K562 (cell line): ENCODE results near the gene AGO4. TPM values are rescaled to one million over a fixed set of nuclear protein-coding genes. Genes with fewer than 3 reads are reported as not detected.

Experiments used
- ATAC-seq: fragments of 200-7000 bp; cut with Tn5 transposase; 3 replicates; pipeline ENCODE4 v1.9.1; 2020; ENCODE audit warnings: moderate library complexity
- BruUV-seq: library from RNA; stranded (reverse); fragments of 400-500 nt; replicated peaks from 2 replicates; lab custom pipeline; 2021; lab: Mats Ljungman, UMichigan
- CTCF ChIA-PET: fragments of 300-600 bp; formaldehyde crosslinking; extraction: SDS; loops from one replicate; lab custom pipeline; 2021; ENCODE audit warnings: low intra/inter-chr PET ratio; lab: Yijun Ruan, JAX
- POLR2A ChIA-PET: fragments of 300-600, 350-650 bp; sonication (Branson Sonifier 250); formaldehyde crosslinking; extraction: SDS; loops from one replicate; lab custom pipeline; 2021; ENCODE audit warnings: antibody characterized with exemption, inconsistent platforms; lab: Yijun Ruan, JAX
- DNase-seq, 4 experiments: peaks; one replicate each; pipeline versions ENCODE4 v3.0.0 to v3.0.0-alpha.2; 2011 to 2018; ENCODE audit warnings: low spot score in 3 of 4, mixed read lengths in 3 of 4; ENCODE audit errors: extremely low read depth in 1 of 4
- FAIRE-seq: peaks from 2 replicates; lab custom pipeline; 2011; peaks lifted over from hg19 to GRCh38; lab: Jason Lieb, UNC
- H2AFZ ChIP-seq: 2 replicates; pipeline ENCODE4 v1.6.0; 2011; ENCODE audit warnings: low read depth, low read length, control low read depth, inconsistent platforms
- H3K27ac ChIP-seq: fragments of 200-600 bp; 3 replicates; pipeline ENCODE4 v1.8.0; 2011; ENCODE audit warnings: low read depth, mild to moderate bottlenecking, control low read depth, inconsistent platforms, low read length, moderate library complexity, mixed read lengths; ENCODE audit errors: extremely low read depth
- H3K27me3 ChIP-seq, 2 experiments: fragments of 300-600 bp in 1 of 2; 2 replicates in 1 of 2; 3 replicates in 1 of 2; pipeline versions ENCODE4 v1.6.0 to v1.8.0; 2011; ENCODE audit warnings: inconsistent platforms in 2 of 2, low read length in 2 of 2, mild to moderate bottlenecking in 1 of 2, mixed read lengths in 1 of 2, moderate library complexity in 1 of 2; ENCODE audit not compliant: control insufficient read depth in 2 of 2, insufficient read depth in 2 of 2
- H3K36me3 ChIP-seq: fragments of 300-600 bp; 3 replicates; pipeline ENCODE4 v1.8.0; 2011; ENCODE audit warnings: mild to moderate bottlenecking, low read length, inconsistent platforms; ENCODE audit not compliant: control insufficient read depth, insufficient read depth
- H3K4me1 ChIP-seq, 2 experiments: fragments of 200-600 bp in 1 of 2; replicated peaks in 1 of 2; 2 replicates in 1 of 2; 3 replicates in 1 of 2; pipeline versions ENCODE4 v1.5.1 to v1.8.0; 2011; ENCODE audit warnings: inconsistent platforms in 2 of 2, low read length in 2 of 2, mild to moderate bottlenecking in 1 of 2, mixed read lengths in 1 of 2, moderate library complexity in 1 of 2; ENCODE audit not compliant: control insufficient read depth in 2 of 2, insufficient read depth in 2 of 2
- H3K4me2 ChIP-seq: 2 replicates; pipeline ENCODE4 v1.6.1; 2011; ENCODE audit warnings: low read length, control low read depth, inconsistent platforms, mixed read lengths; ENCODE audit not compliant: insufficient read depth
- H3K4me3 ChIP-seq: fragments of 200-600 bp; sonication (generic), shearing (Covaris generic); 2 replicates; pipeline ENCODE4 v1.5.1; 2016; ENCODE audit warnings: control low read depth, inconsistent platforms
- H3K79me2 ChIP-seq: fragments of 200-600 bp; 3 replicates; pipeline ENCODE4 v1.8.0; 2011; ENCODE audit warnings: low read length, inconsistent platforms; ENCODE audit not compliant: control insufficient read depth, insufficient read depth
- H3K9ac ChIP-seq, 2 experiments: 2 replicates each; pipeline versions ENCODE4 v1.6.0 to v1.6.1; 2011; ENCODE audit warnings: low read depth in 2 of 2, low read length in 2 of 2, control low read depth in 1 of 2, inconsistent platforms in 1 of 2, mild to moderate bottlenecking in 1 of 2, mixed read lengths in 1 of 2; ENCODE audit not compliant: insufficient read depth in 1 of 2
- H3K9me1 ChIP-seq: one replicate; pipeline ENCODE4 v1.6.0; 2011; ENCODE audit warnings: inconsistent platforms, mild to moderate bottlenecking, low read length, moderate library complexity; ENCODE audit not compliant: control insufficient read depth, insufficient read depth
- H3K9me3 ChIP-seq: replicated peaks from 2 replicates; pipeline ENCODE4 v1.5.1; 2011; ENCODE audit warnings: low read depth, low read length, inconsistent platforms; ENCODE audit not compliant: control insufficient read depth, insufficient read depth
- H4K20me1 ChIP-seq: replicated peaks from 2 replicates; pipeline ENCODE4 v1.6.1; 2011; ENCODE audit warnings: low read length, inconsistent platforms, mixed read lengths; ENCODE audit not compliant: control insufficient read depth, insufficient read depth
- DACH1 ChIP-seq: fragments of 450-650 bp; IDR thresholded peaks from 2 replicates; pipeline ENCODE4 v1.6.1; 2018; ENCODE audit not compliant: partially characterized antibody
- ETV5 ChIP-seq: sonication (generic); formaldehyde crosslinking; IDR thresholded peaks from 2 replicates; pipeline ENCODE4 v1.4.0; 2020; ENCODE audit warnings: low read depth, mild to moderate bottlenecking, missing genetic modification reagents
- KAT8 ChIP-seq: fragments of 450-650 bp; IDR thresholded peaks from 2 replicates; pipeline ENCODE4 v1.6.1; 2016; ENCODE audit warnings: low read depth, mild to moderate bottlenecking
- WGBS: fragments of 100-300 bp; shearing (Covaris generic); methylation state at CpG from one replicate; pipeline ENCODE4 v1.1.6; 2016; ENCODE audit warnings: low coverage, mixed read lengths; ENCODE audit not compliant: insufficient coverage; ENCODE audit errors: missing lambda C conversion rate; 5-methylcytosine and 5-hydroxymethylcytosine counted together
- in situ Hi-C: fragments of 300-500 bp; cut with MboI; formaldehyde crosslinking; loops from 4 replicates; pipeline ENCODE4 v1.15.0; 2018; ENCODE audit warnings: inconsistent platforms, mixed read lengths
- intact Hi-C: fragments of 100-400 bp; cut with micrococcal nuclease; formaldehyde crosslinking; loops from 2 replicates; pipeline ENCODE4 v1.14.2; 2022
- polyA plus RNA-seq, 8 experiments: library from polyadenylated mRNA; depleted of rRNA in 4 of 8; stranded (reverse) in 5 of 8; unstranded in 3 of 8; fragments of >200 nt; fragmentation: Nextera tagmentation in 2 of 8; fragmentation: Illumina TruSeq in 1 of 8; extraction: Ambion mirVana in 2 of 8; extraction: Trizol in 1 of 8; gene quantifications; 2 replicates each; pipeline versions ENCODE4 v1.2.1 to v1.2.3, GENCODE V29; 2011 to 2014; ENCODE audit warnings: inconsistent platforms in 1 of 8, missing spikeins in 1 of 8
- total RNA-seq, 7 experiments: library from RNA; depleted of rRNA in 6 of 7; stranded (reverse); fragments of >200 nt in 6 of 7; fragmentation: Illumina TruSeq in 2 of 7; extraction: Trizol in 2 of 7; gene quantifications; 2 replicates each; pipeline versions ENCODE4 v1.2.1 to v1.2.3, GENCODE V29; 2011 to 2021; ENCODE audit warnings: low replicate concordance in 1 of 7
- TF ChIP-seq, protein P1 (sequence below): fragments of 250-450 bp; sonication (Bioruptor Pico); IDR thresholded peaks from 2 replicates; pipeline ENCODE4 v1.5.0; 2021
- TF ChIP-seq, protein P2 (sequence below), 2 experiments: fragments of 450-650 bp; formaldehyde crosslinking in 1 of 2; IDR thresholded peaks; 2 replicates each; pipeline versions ENCODE4 v1.4.0 to v1.6.1; 2014 to 2020; ENCODE audit warnings: mild to moderate bottlenecking in 2 of 2, borderline replicate concordance in 1 of 2, low read depth in 1 of 2

Gene AGO4
- total and polyA plus RNA-seq, 9 of the 15 experiments (the other 6 are each of a cell fraction or from before 2014, with no cell fraction given), result 1.3 to 10.5 (median 6.5) TPM

DNA sequence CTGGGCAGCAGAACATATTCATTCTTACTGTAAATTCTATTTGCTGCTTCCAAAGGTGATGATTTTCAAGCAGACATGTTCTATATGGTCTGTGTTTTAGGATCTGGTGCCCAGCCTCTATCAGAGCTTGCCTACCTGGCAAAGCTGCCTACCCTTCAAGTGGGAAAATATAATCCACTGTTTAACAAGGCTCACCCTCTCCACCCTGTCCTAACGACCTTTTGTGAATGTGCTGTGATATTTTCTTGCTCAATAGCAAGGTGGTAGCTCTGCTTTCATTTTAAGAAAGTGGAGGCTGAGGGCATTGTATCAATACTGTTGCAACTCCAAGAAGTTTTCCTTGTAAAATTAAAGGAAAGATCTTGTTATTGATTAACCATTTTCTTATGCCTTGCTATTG lies 49.1 kb downstream of the AGO4 start:
- ATAC-seq (no peak), DNase-seq (no peak), FAIRE-seq (no peak)
- Histone ChIP-seq H3K27me3 (no peaks in the 10 kb centered on the region), H3K4me3 (no peak overlapping the region), H3K9ac (no peak overlapping the region), H3K4me1 (no peaks in the 10 kb centered on the region), H4K20me1 (no peaks in the 10 kb centered on the region), H3K79me2 (no peaks in the 10 kb centered on the region), H3K9me3 (no peaks in the 10 kb centered on the region), H3K9me1 (no peaks in the 10 kb centered on the region), H3K27ac (no peak overlapping the region), H3K4me2 (no peak overlapping the region), H3K36me3 (no peaks in the 10 kb centered on the region), H2AFZ (no peak overlapping the region)
- no TSS peak for BruUV-seq
- WGBS, result 0% methylated on average over 1 of the region's 1 CpG
- intact Hi-C loops (loop anchor here (5.0 kb wide), 1 partner anchor 230 kb away; the partner anchor contains the start of gene ADPRS), in situ Hi-C loops (no loop called here)
- ChIA-PET POLR2A (interaction anchor here (0.7 to 1.2 kb wide), 3 partner anchors 10 to 209 kb away, joined by 3 to 4 read pairs (median 3); no protein-coding TSS in a partner anchor), CTCF (interaction anchor here (2.0 kb wide), 1 partner anchor 277 kb away, joined by 8 read pairs; no protein-coding TSS in a partner anchor)
- TF ChIP-seq DACH1 (no peak), ETV5 (CRISPR knock-in tag) (no peak), KAT8 (no peak)
- TF ChIP-seq, protein P1, sequence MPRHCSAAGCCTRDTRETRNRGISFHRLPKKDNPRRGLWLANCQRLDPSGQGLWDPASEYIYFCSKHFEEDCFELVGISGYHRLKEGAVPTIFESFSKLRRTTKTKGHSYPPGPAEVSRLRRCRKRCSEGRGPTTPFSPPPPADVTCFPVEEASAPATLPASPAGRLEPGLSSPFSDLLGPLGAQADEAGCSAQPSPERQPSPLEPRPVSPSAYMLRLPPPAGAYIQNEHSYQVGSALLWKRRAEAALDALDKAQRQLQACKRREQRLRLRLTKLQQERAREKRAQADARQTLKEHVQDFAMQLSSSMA (CRISPR knock-in tag), result no peak

DNA sequence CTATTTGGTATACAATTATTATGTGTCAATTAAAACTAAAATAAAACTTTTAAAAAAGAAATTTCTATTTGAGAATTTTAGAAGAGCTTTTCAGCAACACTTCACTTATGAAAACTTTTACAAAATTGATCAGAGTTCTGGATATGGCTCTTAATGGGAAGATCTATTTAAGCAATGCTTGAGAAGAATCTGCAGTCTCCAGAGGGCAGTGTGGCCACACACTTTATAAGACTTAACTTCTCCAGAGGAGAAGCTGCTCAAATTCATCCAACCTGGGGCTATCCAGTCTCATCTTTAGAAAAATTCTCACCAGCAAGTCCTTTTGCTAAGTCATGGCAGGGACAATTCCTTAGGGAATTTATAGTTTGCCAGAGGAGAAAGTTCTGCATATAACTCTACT lies 50.0 kb downstream of the AGO4 start:
- no peak overlapping the region for H3K4me3 ChIP-seq
- no peaks in the 10 kb centered on the region for H3K9me1 ChIP-seq
- H3K79me2 ChIP-seq, result no peaks in the 10 kb centered on the region
- ChIA-PET POLR2A (interaction anchor here (1.2 kb wide), 1 partner anchor 24 kb away, joined by 3 read pairs; no protein-coding TSS in a partner anchor), CTCF (interaction anchor here (0.6 to 2.0 kb wide), 2 partner anchors 231 to 276 kb away, joined by 3 to 8 read pairs; partner anchors contain the start of gene ADPRS)
- no peak overlapping the region for H3K27ac ChIP-seq
- H4K20me1 ChIP-seq, result no peaks in the 10 kb centered on the region
- no TSS peak for BruUV-seq
- in situ Hi-C loops (no loop called here), intact Hi-C loops (loop anchor here (5.0 kb wide), 1 partner anchor 229 kb away; the partner anchor contains the start of gene ADPRS)
- no peaks in the 10 kb centered on the region for H3K36me3 ChIP-seq
- FAIRE-seq (peak; percentile 26), ATAC-seq (peak; percentile 71), DNase-seq (peak in 1 of 4 experiments; percentile 63)
- H3K4me2 ChIP-seq, result no peak overlapping the region
- no peaks in the 10 kb centered on the region for H3K27me3 ChIP-seq
- H3K9ac ChIP-seq, result no peak overlapping the region
- H3K4me1 ChIP-seq, result no peaks in the 10 kb centered on the region
- no peaks in the 10 kb centered on the region for H3K9me3 ChIP-seq
- H2AFZ ChIP-seq, result no peak overlapping the region
- TF ChIP-seq, protein P2, sequence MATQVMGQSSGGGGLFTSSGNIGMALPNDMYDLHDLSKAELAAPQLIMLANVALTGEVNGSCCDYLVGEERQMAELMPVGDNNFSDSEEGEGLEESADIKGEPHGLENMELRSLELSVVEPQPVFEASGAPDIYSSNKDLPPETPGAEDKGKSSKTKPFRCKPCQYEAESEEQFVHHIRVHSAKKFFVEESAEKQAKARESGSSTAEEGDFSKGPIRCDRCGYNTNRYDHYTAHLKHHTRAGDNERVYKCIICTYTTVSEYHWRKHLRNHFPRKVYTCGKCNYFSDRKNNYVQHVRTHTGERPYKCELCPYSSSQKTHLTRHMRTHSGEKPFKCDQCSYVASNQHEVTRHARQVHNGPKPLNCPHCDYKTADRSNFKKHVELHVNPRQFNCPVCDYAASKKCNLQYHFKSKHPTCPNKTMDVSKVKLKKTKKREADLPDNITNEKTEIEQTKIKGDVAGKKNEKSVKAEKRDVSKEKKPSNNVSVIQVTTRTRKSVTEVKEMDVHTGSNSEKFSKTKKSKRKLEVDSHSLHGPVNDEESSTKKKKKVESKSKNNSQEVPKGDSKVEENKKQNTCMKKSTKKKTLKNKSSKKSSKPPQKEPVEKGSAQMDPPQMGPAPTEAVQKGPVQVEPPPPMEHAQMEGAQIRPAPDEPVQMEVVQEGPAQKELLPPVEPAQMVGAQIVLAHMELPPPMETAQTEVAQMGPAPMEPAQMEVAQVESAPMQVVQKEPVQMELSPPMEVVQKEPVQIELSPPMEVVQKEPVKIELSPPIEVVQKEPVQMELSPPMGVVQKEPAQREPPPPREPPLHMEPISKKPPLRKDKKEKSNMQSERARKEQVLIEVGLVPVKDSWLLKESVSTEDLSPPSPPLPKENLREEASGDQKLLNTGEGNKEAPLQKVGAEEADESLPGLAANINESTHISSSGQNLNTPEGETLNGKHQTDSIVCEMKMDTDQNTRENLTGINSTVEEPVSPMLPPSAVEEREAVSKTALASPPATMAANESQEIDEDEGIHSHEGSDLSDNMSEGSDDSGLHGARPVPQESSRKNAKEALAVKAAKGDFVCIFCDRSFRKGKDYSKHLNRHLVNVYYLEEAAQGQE (IDR thresholded peaks at IDR 0.05; ENCODE audit: borderline replicate concordance), result peak; percentile 35; the same call in 1 of the 2 replicates
- TF ChIP-seq, protein P2 (CRISPR knock-in tag; IDR thresholded peaks at IDR 0.05; ENCODE audit: low read depth), result no peak
